Measurements from ENCODE around the gene ABCB11. TPM values are rescaled to one million over a fixed set of nuclear protein-coding genes. Genes with fewer than 3 reads are reported as not detected.
A peak's percentile ranks its signal among the peaks of the same experiment; 100 is the strongest.

ABCB11 gene
- total and polyA plus RNA-seq, 9 of the 15 experiments (the other 6 are each of a cell fraction or from before 2014, with no cell fraction given) = 0.04 to 0.51 (median 0.10) TPM; not detected in 1

DNA sequence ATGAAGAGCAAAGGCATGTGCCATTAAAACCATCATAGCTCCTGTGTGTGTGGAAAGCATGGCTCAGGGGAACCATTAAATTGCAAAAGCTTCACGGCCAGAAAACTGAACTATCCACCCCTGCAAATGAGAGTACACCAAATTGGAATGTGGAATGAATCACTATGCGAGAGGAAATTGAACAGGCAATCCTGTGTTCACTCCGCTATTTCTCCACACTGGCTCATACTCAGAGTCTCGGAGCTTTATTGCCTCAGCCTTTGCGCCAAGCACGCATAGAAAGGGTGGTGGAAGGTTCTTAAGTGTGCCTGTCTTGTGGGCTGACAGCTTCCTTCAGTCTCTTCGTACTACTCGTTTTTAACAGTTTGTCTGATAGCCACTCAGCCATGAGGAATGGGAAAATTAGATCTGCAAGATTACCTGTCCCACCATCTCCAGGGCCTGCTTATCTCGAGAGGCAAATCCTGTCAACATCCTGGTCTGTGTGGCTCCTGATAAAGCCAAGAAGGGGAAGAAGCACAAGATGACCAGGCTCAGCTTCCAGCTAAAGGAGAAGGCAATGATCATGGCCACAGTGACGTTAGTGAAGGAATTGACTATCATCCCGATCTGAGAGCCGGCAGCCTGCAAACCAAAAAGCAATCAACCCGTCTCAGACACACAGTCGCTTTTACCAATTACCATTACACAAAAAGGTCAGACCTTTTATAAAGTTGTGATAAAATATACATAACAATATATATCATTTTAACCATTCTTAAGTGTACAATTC is 95.1 kb downstream of the ABCB11 start (continued):
- peak; percentile 84 for TF ChIP-seq L3MBTL2 (IDR thresholded peaks at IDR 0.05)
- peak; percentile 99 for TF ChIP-seq SOX6 (IDR thresholded peaks at IDR 0.05)
- peak; percentile 77; the same call in 1 of the 2 replicates for TF ChIP-seq SREBF1 (IDR thresholded peaks at IDR 0.05; ENCODE audit: borderline replicate concordance, low read depth, low read length)
- peak; percentile 34 for TF ChIP-seq RAD21 (CRISPR knock-in tag; conservative IDR thresholded peaks at IDR 0.05 in 1 of 2, IDR thresholded peaks at IDR 0.05 in 1 of 2)
- peak in 1 of 2 experiments; percentile 86; a peak in 2 of 4 replicates for TF ChIP-seq ZNF639 (CRISPR knock-in tag; conservative IDR thresholded peaks at IDR 0.05 in 1 of 2, IDR thresholded peaks at IDR 0.05 in 1 of 2)
- TF ChIP-seq HDAC2 (IDR thresholded peaks at IDR 0.05) = peak; percentile 98
- TF ChIP-seq HMGXB4 (CRISPR knock-in tag; IDR thresholded peaks at IDR 0.05) = no peak
- peak; percentile 92 for TF ChIP-seq KHSRP (IDR thresholded peaks at IDR 0.05)
- TF ChIP-seq CTBP1 (IDR thresholded peaks at IDR 0.05; ENCODE audit: borderline replicate concordance) = peak; percentile 100
- TF ChIP-seq, protein P1, sequence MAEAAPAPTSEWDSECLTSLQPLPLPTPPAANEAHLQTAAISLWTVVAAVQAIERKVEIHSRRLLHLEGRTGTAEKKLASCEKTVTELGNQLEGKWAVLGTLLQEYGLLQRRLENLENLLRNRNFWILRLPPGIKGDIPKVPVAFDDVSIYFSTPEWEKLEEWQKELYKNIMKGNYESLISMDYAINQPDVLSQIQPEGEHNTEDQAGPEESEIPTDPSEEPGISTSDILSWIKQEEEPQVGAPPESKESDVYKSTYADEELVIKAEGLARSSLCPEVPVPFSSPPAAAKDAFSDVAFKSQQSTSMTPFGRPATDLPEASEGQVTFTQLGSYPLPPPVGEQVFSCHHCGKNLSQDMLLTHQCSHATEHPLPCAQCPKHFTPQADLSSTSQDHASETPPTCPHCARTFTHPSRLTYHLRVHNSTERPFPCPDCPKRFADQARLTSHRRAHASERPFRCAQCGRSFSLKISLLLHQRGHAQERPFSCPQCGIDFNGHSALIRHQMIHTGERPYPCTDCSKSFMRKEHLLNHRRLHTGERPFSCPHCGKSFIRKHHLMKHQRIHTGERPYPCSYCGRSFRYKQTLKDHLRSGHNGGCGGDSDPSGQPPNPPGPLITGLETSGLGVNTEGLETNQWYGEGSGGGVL (CRISPR knock-in tag; IDR thresholded peaks at IDR 0.05) = no peak
- no peak for TF ChIP-seq NELFE (IDR thresholded peaks at IDR 0.05; ENCODE audit: insufficient read depth, insufficient read length)
- TF ChIP-seq EP400 (IDR thresholded peaks at IDR 0.05) = peak; percentile 82
- peak; percentile 80 for TF ChIP-seq CEBPB (tag; IDR thresholded peaks at IDR 0.05)
- no peak for TF ChIP-seq FOXK1 (CRISPR knock-in tag; IDR thresholded peaks at IDR 0.05; ENCODE audit: borderline replicate concordance)
- peak; percentile 90; the same call in 1 of the 2 replicates for TF ChIP-seq SMAD3 (CRISPR knock-in tag; conservative IDR thresholded peaks at IDR 0.05)
- TF ChIP-seq NKRF (IDR thresholded peaks at IDR 0.05; ENCODE audit: borderline replicate concordance) = no peak; the same call in 1 of the 2 replicates
- TF ChIP-seq ZNF217 (CRISPR knock-in tag; IDR thresholded peaks at IDR 0.05) = no peak
- peak; percentile 92 for TF ChIP-seq MYNN (IDR thresholded peaks at IDR 0.05)
- TF ChIP-seq MYNN (CRISPR knock-in tag; IDR thresholded peaks at IDR 0.05) = no peak
- peak; percentile 36 for TF ChIP-seq KDM5B (IDR thresholded peaks at IDR 0.05; ENCODE audit: insufficient replicate concordance, low read depth, low read length)
